Spinal cord (tissue), 10 donors: ENCODE measurements around the gene ASAP2. TPM values are rescaled to one million over a fixed set of nuclear protein-coding genes. Genes with fewer than 3 reads are reported as not detected.

ENCODE experiments used
- DNase-seq, 6 donors: peaks; one replicate each; pipeline versions ENCODE4 v3.0.0 to v3.0.0-alpha.2; 2013 to 2015; ENCODE audit warnings: low spot score in 6 of 6, low read depth in 4 of 6
- H3K27ac ChIP-seq: one replicate; pipeline ENCODE4 v1.5.1; 2013; ENCODE audit warnings: low read depth, low read length, control low read depth
- H3K27me3 ChIP-seq: one replicate; pipeline ENCODE4 v1.6.1; 2013; ENCODE audit warnings: low read length; ENCODE audit not compliant: control insufficient read depth, insufficient read depth
- H3K36me3 ChIP-seq: one replicate; pipeline ENCODE4 v1.6.1; 2013; ENCODE audit warnings: low read length; ENCODE audit not compliant: control insufficient read depth, insufficient read depth
- H3K4me1 ChIP-seq: one replicate; pipeline ENCODE4 v1.6.1; 2013; ENCODE audit warnings: low read length; ENCODE audit not compliant: control insufficient read depth, insufficient read depth
- H3K4me3 ChIP-seq: one replicate; pipeline ENCODE4 v1.5.1; 2013; ENCODE audit warnings: low read depth, low read length, control low read depth
- H3K9me3 ChIP-seq: one replicate; pipeline ENCODE4 v1.6.1; 2013; ENCODE audit warnings: low read length; ENCODE audit not compliant: control insufficient read depth, insufficient read depth
- WGBS: methylation state at CpG from one replicate; pipeline ENCODE4 v1.1.5; 2013; ENCODE audit warnings: missing lambda C conversion rate; ENCODE audit not compliant: insufficient coverage; 5-methylcytosine and 5-hydroxymethylcytosine counted together
- polyA plus RNA-seq, 2 donors: library from polyadenylated mRNA; unstranded; fragments of 120-200 nt; gene quantifications; one replicate each; pipeline ENCODE4 v1.2.1, GENCODE V29; 2013; ENCODE audit not compliant: insufficient read length in 2 of 2
- total RNA-seq, 2 donors: library from RNA; depleted of rRNA in 1 of 2; stranded (reverse); fragments of 120-200 nt in 1 of 2; fragments of >200 nt in 1 of 2; gene quantifications; one replicate each; pipeline versions ENCODE4 v1.2.3 to v1.2.4, GENCODE V29; 2013 to 2014
- donor health status: healthy.

Gene ASAP2
- total and polyA plus RNA-seq, 4 donors: 30.4 to 48.6 (median 32.5) TPM

DNA sequence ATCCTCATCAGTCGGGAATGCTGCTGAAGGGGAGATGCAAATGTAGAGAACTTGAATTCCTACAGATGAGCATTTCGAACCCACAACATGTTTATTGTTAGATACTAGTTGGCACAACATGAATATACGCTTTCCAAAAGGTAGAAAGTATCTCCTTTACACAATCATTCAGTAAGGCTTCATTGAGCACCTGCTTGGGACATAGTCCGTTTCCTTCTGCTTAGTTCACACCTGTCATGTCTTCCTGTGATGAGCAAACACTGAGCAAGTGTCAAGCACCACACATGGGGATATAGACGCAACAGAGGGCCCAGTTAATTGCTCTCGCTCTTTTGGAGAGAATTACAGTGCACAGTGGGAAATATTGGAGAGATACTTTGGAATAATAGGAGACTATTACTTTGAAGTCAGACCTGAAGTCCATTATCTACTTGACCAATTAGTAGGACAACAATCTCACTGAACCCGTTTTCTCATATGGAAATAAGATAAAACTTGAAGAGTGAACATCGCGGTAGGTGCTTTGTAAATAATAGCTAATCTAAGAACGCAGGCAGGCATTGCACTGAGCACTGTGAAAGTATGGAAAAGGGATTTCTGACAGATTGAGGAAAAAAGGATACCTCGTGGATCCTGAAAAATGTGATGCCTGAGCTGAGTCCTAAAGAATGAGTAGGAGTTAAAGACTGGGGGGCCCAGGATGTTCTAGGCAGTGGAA, 218.0 kb downstream of the ASAP2 start:
- no peak overlapping the region for H3K27ac ChIP-seq
- peaks cover 24% of the 10 kb centered on the region for H3K4me1 ChIP-seq
- 77% methylated on average over 7 of the region's 11 CpGs for WGBS
- no peaks in the 10 kb centered on the region for H3K27me3 ChIP-seq
- H3K4me3 ChIP-seq: peak overlapping the region; percentile 87
- DNase-seq: no peak
- H3K36me3 ChIP-seq: peaks cover 3% of the 10 kb centered on the region
- no peaks in the 10 kb centered on the region for H3K9me3 ChIP-seq

GRCh38 chr2:9428965-9429577, 222.5 kb downstream of the ASAP2 start:
- Histone ChIP-seq H3K9me3 (no peaks in the 10 kb centered on the region), H3K27ac (no peak overlapping the region), H3K27me3 (no peaks in the 10 kb centered on the region), H3K4me3 (no peak overlapping the region), H3K4me1 (peaks cover 4% of the 10 kb centered on the region), H3K36me3 (peaks cover 22% of the 10 kb centered on the region)
- no peak for DNase-seq
- 83% methylated on average over 1 of the region's 5 CpGs for WGBS

DNA sequence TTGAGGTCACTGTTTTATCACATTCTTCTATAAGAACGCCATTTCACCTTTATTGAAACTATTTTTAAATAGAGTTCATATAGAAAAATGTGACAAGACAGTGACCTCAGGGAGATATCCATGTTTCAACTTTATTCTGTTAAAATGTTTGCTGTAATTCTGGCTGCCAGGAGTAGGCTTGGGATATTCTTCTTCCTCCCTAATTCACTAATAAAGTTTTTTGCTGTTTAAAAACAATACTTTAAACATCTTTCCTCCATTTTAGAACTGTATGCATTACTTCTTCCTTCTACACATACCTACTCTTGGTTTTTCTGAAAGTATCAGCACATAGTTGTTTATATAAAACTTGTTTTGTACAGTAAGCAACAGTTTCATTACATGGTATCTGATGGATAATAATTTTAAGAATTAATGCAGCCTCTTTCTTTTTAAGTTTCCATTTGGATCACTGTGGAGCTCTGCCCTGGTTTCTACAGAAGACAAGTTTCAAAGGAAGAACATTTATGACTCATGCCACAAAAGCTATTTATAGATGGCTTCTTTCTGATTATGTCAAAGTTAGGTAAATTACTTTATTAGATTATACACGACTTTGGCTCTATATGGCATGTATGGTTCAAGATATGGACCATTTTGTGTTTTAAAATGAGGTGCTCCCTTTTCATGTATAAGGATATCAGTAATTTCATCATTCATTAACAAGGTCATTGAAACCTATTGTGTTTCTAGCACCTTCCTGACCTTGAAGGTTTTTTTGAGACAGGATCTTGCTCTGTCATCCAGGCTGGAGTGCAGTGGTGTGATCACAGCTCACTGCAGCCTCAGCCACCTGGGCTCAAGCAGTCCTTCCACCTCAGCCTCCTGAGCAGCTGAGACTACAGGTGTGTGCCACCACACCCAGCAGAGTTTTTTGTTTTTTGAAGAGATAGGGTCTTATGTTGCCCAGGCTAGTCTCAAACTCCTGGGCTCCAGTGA, 224.0 kb downstream of the ASAP2 start:
- Histone ChIP-seq H3K4me3 (no peak overlapping the region), H3K36me3 (peaks cover 23% of the 10 kb centered on the region)

DNA sequence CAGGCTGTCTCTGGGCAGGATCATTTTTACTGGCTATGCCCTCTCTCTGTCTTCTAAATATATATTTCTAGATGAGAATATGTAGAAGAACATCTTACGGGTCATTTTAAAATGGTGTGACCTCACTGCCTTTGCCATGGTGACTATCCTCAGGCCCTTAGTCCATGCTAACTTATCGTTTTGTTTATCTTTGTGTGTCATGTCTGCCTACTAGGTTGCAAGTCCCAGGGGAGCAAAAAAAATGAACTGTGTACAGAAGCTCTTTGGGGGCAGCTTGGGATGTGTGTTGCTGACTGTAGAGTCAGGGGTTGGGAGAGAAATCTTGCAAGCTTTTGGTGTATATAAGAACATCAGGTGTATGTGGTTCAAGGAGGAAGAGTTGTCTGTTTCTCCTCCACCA, 227.9 kb downstream of the ASAP2 start:
- peaks cover 49% of the 10 kb centered on the region for H3K36me3 ChIP-seq

More for the DNA sequence above, 224.0 kb downstream of the ASAP2 start:
- Histone ChIP-seq H3K27ac (no peak overlapping the region), H3K4me1 (no peaks in the 10 kb centered on the region), H3K27me3 (no peaks in the 10 kb centered on the region), H3K9me3 (no peaks in the 10 kb centered on the region)
- no peak for DNase-seq
- whole genome bisulfite sequencing: no CpG with 5 or more reads among the region's 2 CpGs

DNA sequence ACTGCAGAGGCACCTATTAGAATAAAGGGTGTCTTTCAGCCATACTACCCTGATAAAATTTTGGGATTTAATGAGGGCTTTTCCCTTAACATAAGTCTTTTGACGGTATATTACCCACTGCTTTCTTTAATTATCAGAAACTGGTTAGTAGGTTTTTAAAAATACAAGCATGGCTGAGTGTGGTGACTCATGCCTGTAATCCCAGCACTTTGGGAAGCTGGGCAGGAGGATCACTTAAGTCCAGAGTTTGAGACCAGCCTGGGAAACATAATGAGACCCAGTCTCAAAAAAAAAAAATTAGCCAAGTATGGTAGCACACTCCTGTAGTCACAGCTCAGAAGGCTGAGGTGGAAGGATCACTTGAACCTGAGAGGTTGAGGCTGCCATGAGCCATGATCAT, 232.9 kb downstream of the ASAP2 start:
- Histone ChIP-seq H3K27me3 (no peaks in the 10 kb centered on the region), H3K27ac (no peak overlapping the region), H3K4me1 (no peaks in the 10 kb centered on the region), H3K36me3 (peaks cover 54% of the 10 kb centered on the region), H3K4me3 (no peak overlapping the region), H3K9me3 (no peaks in the 10 kb centered on the region)
- no peak for DNase-seq
- no CpG with 5 or more reads among the region's 1 CpG for WGBS

More for the DNA sequence above, 227.9 kb downstream of the ASAP2 start:
- Histone ChIP-seq H3K27me3 (no peaks in the 10 kb centered on the region), H3K4me1 (no peaks in the 10 kb centered on the region), H3K4me3 (no peak overlapping the region), H3K9me3 (no peaks in the 10 kb centered on the region), H3K27ac (no peak overlapping the region)
- WGBS: 89% methylated on average over 1 of the region's 2 CpGs
- DNase-seq: no peak

DNA sequence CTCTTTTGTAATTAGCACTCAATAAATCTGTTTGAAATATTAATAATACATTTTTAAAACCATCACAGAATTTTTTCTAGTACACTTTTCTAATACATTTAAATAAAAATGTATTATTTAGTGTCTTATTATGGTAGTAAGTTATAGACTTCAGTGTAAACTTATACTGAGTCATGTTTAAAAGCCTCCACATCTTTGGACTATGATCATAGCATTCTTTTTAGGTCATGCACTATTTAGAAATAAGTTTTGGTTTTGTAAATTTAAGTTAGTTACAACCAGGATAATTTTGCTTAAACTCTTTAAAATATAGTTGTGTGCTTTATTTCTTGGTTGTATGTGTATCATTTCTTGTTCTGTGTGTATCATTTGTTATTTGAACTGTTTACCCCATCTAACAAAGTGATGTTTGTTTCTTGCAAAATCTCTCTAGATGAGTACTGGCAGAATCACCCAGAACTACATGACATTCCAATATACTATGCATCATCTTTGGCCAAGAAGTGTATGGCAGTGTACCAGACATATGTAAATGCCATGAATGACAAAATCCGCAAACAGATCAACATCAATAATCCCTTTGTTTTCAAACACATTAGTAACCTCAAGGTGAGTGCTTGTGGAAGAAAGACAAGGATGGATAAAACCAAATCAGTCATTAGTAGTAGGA, 233.6 kb downstream of the ASAP2 start:
- no peaks in the 10 kb centered on the region for H3K27me3 ChIP-seq
- no peak overlapping the region for H3K27ac ChIP-seq
- H3K36me3 ChIP-seq: peaks cover 56% of the 10 kb centered on the region
- no peak for DNase-seq
- no CpG with 5 or more reads among the region's 1 CpG for WGBS
- no peaks in the 10 kb centered on the region for H3K9me3 ChIP-seq
- H3K4me3 ChIP-seq: no peak overlapping the region
- H3K4me1 ChIP-seq: no peaks in the 10 kb centered on the region

GRCh38 chr2:9441556-9441955, 234.9 kb downstream of the ASAP2 start:
- no peaks in the 10 kb centered on the region for H3K9me3 ChIP-seq
- 100% methylated on average over 1 of the region's 3 CpGs for WGBS
- peaks cover 56% of the 10 kb centered on the region for H3K36me3 ChIP-seq
- H3K4me1 ChIP-seq: no peaks in the 10 kb centered on the region
- DNase-seq: no peak
- H3K27me3 ChIP-seq: no peaks in the 10 kb centered on the region
- no peak overlapping the region for H3K27ac ChIP-seq
- H3K4me3 ChIP-seq: no peak overlapping the region

DNA sequence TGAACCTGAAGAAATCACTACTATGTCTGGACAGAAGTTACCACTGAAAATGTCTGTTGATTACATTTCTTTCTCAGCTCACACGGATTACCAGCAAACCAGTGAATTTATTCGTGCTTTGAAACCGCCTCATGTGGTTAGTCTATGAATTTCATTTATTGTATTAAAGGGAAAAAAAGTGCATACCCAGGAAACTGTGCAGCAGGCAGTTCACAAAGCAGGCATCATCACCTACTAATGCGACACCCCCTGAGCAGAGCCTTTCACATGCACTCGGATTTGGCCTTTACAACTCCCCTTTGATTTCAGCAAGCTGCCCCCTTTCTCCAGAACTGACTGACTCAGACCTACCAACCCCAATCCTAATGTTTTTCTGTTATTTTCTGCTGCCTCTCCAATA, 236.9 kb downstream of the ASAP2 start:
- H3K27me3 ChIP-seq: no peaks in the 10 kb centered on the region
- peaks cover 43% of the 10 kb centered on the region for H3K36me3 ChIP-seq
- no peak overlapping the region for H3K4me3 ChIP-seq
- no peak for DNase-seq
- H3K4me1 ChIP-seq: no peaks in the 10 kb centered on the region
- no peaks in the 10 kb centered on the region for H3K9me3 ChIP-seq
- no peak overlapping the region for H3K27ac ChIP-seq
- 86% methylated on average over 2 of the region's 5 CpGs for WGBS

DNA sequence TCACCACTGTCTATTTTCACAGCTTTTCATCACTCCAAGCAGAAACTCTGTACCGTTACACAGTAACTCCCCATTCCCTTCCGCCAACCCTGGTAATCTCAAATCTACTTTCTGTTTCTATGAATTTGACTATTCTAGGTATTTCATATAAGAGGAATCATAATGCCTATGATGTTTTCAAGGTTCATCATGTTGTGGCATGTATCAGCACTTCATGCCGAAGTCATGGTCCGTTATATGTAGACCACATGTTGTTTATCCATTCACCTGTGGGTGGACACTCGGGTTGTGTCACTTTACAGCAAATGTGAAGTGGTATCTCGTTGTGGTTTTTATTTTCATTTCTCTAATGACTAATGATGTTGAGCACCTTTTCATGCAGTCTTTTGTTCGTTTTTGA, 238.5 kb downstream of the ASAP2 start:
- 100% methylated on average over 1 of the region's 7 CpGs for WGBS
- Histone ChIP-seq H3K27me3 (no peaks in the 10 kb centered on the region), H3K36me3 (peaks cover 52% of the 10 kb centered on the region), H3K27ac (no peak overlapping the region), H3K4me3 (no peak overlapping the region), H3K9me3 (no peaks in the 10 kb centered on the region), H3K4me1 (no peaks in the 10 kb centered on the region)
- no peak for DNase-seq
